ENCODE results near the gene AGBL4.

Gene AGBL4

GRCh38 chr1:48499211-48499735 is 1524.5 kb downstream of the AGBL4 start:
- H2BK120ac ChIP-seq (ENCODE audit: low read depth, low read length): no peak overlapping the region
- no peaks in the 10 kb centered on the region for H3K79me1 ChIP-seq (replicated peaks; ENCODE audit: low read length, poor library complexity, severe bottlenecking)
- no peak overlapping the region for H2AK5ac ChIP-seq (ENCODE audit: low read length, severe bottlenecking)
- H3K36me3 ChIP-seq (ENCODE audit: control insufficient read depth in 1 of 2, insufficient read depth in 2 of 2, low read depth in 1 of 2, low read length in 2 of 2): no peaks in the 10 kb centered on the region
- H3K9me3 ChIP-seq (ENCODE audit: control insufficient read depth, low read length): no peaks in the 10 kb centered on the region
- no peak overlapping the region for H3K4me2 ChIP-seq (ENCODE audit: low read length, poor library complexity, severe bottlenecking)
- H3K4me3 ChIP-seq (ENCODE audit: insufficient read depth in 1 of 2, low read depth in 1 of 2, low read length in 2 of 2): no peak overlapping the region
- WGBS: 74% methylated on average over 4 of the region's 8 CpGs
- H4K8ac ChIP-seq (ENCODE audit: low read length): no peak overlapping the region
- no peak overlapping the region for H3K14ac ChIP-seq (ENCODE audit: low read length in 2 of 2)
- H2BK15ac ChIP-seq (ENCODE audit: low read depth, poor library complexity, severe bottlenecking): no peak overlapping the region
- peaks cover 9% of the 10 kb centered on the region for H3K4me1 ChIP-seq (ENCODE audit: control insufficient read depth, insufficient read depth, low read depth, low read length)
- no peak overlapping the region for H2AFZ ChIP-seq (ENCODE audit: low read depth, low read length)
- no peak overlapping the region for H2BK12ac ChIP-seq (ENCODE audit: low read length in 2 of 2)
- H4K91ac ChIP-seq (ENCODE audit: low read length): no peak overlapping the region
- H3K27me3 ChIP-seq (ENCODE audit: control insufficient read depth in 1 of 2, insufficient read depth in 1 of 2, low read length in 2 of 2): no peaks in the 10 kb centered on the region
- no peak overlapping the region for H3K27ac ChIP-seq (ENCODE audit: low read length, poor library complexity, severe bottlenecking)
- H2BK5ac ChIP-seq (ENCODE audit: low read depth, low read length, poor library complexity, severe bottlenecking): no peak overlapping the region
- no peak overlapping the region for H3K4ac ChIP-seq (ENCODE audit: low read depth in 1 of 2, low read length in 2 of 2)
- H3K18ac ChIP-seq (ENCODE audit: low read depth in 1 of 2, low read length in 2 of 2): no peak overlapping the region
- H3K23ac ChIP-seq (ENCODE audit: low read length in 2 of 2): no peak overlapping the region
- H3K9ac ChIP-seq (ENCODE audit: low read length): no peak overlapping the region
- no peak for DNase-seq

GRCh38 chr1:48498096-48498791 is 1525.5 kb downstream of the AGBL4 start:
- H3K14ac ChIP-seq (ENCODE audit: low read length in 2 of 2): no peak overlapping the region
- no peaks in the 10 kb centered on the region for H3K9me3 ChIP-seq (ENCODE audit: control insufficient read depth, low read length)
- no peak overlapping the region for H4K91ac ChIP-seq (ENCODE audit: low read length)
- no peak overlapping the region for H2BK15ac ChIP-seq (ENCODE audit: low read depth, poor library complexity, severe bottlenecking)
- no peak overlapping the region for H2BK12ac ChIP-seq (ENCODE audit: low read length in 2 of 2)
- no peak overlapping the region for H2BK120ac ChIP-seq (ENCODE audit: low read depth, low read length)
- DNase-seq: peak; percentile 71
- 32% methylated on average over 14 of the region's 15 CpGs for WGBS
- H3K4me1 ChIP-seq (ENCODE audit: control insufficient read depth, insufficient read depth, low read depth, low read length): peaks cover 15% of the 10 kb centered on the region
- H3K27me3 ChIP-seq (ENCODE audit: control insufficient read depth in 1 of 2, insufficient read depth in 1 of 2, low read length in 2 of 2): no peaks in the 10 kb centered on the region
- no peaks in the 10 kb centered on the region for H3K36me3 ChIP-seq (ENCODE audit: control insufficient read depth in 1 of 2, insufficient read depth in 2 of 2, low read depth in 1 of 2, low read length in 2 of 2)
- no peak overlapping the region for H3K18ac ChIP-seq (ENCODE audit: low read depth in 1 of 2, low read length in 2 of 2)
- no peak overlapping the region for H2AK5ac ChIP-seq (ENCODE audit: low read length, severe bottlenecking)
- H3K9ac ChIP-seq (ENCODE audit: low read length): peak overlapping the region; percentile 31
- no peak overlapping the region for H4K8ac ChIP-seq (ENCODE audit: low read length)
- no peak overlapping the region for H2AFZ ChIP-seq (ENCODE audit: low read depth, low read length)
- H3K23ac ChIP-seq (ENCODE audit: low read length in 2 of 2): no peak overlapping the region
- H3K79me1 ChIP-seq (replicated peaks; ENCODE audit: low read length, poor library complexity, severe bottlenecking): no peaks in the 10 kb centered on the region
- no peak overlapping the region for H3K27ac ChIP-seq (ENCODE audit: low read length, poor library complexity, severe bottlenecking)
- no peak overlapping the region for H3K4me2 ChIP-seq (ENCODE audit: low read length, poor library complexity, severe bottlenecking)
- H2BK5ac ChIP-seq (ENCODE audit: low read depth, low read length, poor library complexity, severe bottlenecking): no peak overlapping the region
- H3K4me3 ChIP-seq (ENCODE audit: insufficient read depth in 1 of 2, low read depth in 1 of 2, low read length in 2 of 2): no peak overlapping the region
- H3K4ac ChIP-seq (ENCODE audit: low read depth in 1 of 2, low read length in 2 of 2): no peak overlapping the region

GRCh38 chr1:48495911-48496310 is 1527.8 kb downstream of the AGBL4 start:
- peak overlapping the region; percentile 33 for H2BK5ac ChIP-seq (ENCODE audit: low read depth, low read length, poor library complexity, severe bottlenecking)
- 81% methylated on average over 3 of the region's 3 CpGs for WGBS
- peaks cover 16% of the 10 kb centered on the region for H3K4me1 ChIP-seq (ENCODE audit: control insufficient read depth, insufficient read depth, low read depth, low read length)
- DNase-seq: no peak
- H3K9ac ChIP-seq (ENCODE audit: low read length): no peak overlapping the region
- H2AK5ac ChIP-seq (ENCODE audit: low read length, severe bottlenecking): peak overlapping the region; percentile 98
- no peaks in the 10 kb centered on the region for H3K9me3 ChIP-seq (ENCODE audit: control insufficient read depth, low read length)
- no peaks in the 10 kb centered on the region for H3K36me3 ChIP-seq (ENCODE audit: control insufficient read depth in 1 of 2, insufficient read depth in 2 of 2, low read depth in 1 of 2, low read length in 2 of 2)
- H2AFZ ChIP-seq (ENCODE audit: low read depth, low read length): no peak overlapping the region
- H3K79me1 ChIP-seq (replicated peaks; ENCODE audit: low read length, poor library complexity, severe bottlenecking): no peaks in the 10 kb centered on the region
- peak overlapping the region; percentile 38 to 78 for H2BK12ac ChIP-seq (ENCODE audit: low read length in 2 of 2)
- peak overlapping the region; percentile 11 for H4K91ac ChIP-seq (ENCODE audit: low read length)
- H3K4me3 ChIP-seq (ENCODE audit: insufficient read depth in 1 of 2, low read depth in 1 of 2, low read length in 2 of 2): no peak overlapping the region
- H4K8ac ChIP-seq (ENCODE audit: low read length): peak overlapping the region; percentile 36
- no peak overlapping the region for H3K23ac ChIP-seq (ENCODE audit: low read length in 2 of 2)
- no peak overlapping the region for H2BK120ac ChIP-seq (ENCODE audit: low read depth, low read length)
- H3K27me3 ChIP-seq (ENCODE audit: control insufficient read depth in 1 of 2, insufficient read depth in 1 of 2, low read length in 2 of 2): no peaks in the 10 kb centered on the region
- no peak overlapping the region for H3K27ac ChIP-seq (ENCODE audit: low read length, poor library complexity, severe bottlenecking)
- H3K18ac ChIP-seq (ENCODE audit: low read depth in 1 of 2, low read length in 2 of 2): peak overlapping the region; percentile 8 to 74
- H3K4me2 ChIP-seq (ENCODE audit: low read length, poor library complexity, severe bottlenecking): no peak overlapping the region
- H2BK15ac ChIP-seq (ENCODE audit: low read depth, poor library complexity, severe bottlenecking): no peak overlapping the region
- peak overlapping the region; percentile 17 to 31 for H3K4ac ChIP-seq (ENCODE audit: low read depth in 1 of 2, low read length in 2 of 2)
- H3K14ac ChIP-seq (ENCODE audit: low read length in 2 of 2): no peak overlapping the region

GRCh38 chr1:48495166-48495565 is 1528.6 kb downstream of the AGBL4 start:
- H3K27ac ChIP-seq (ENCODE audit: low read length, poor library complexity, severe bottlenecking): peak overlapping the region; percentile 7
- H3K18ac ChIP-seq (ENCODE audit: low read depth in 1 of 2, low read length in 2 of 2): no peak overlapping the region

More at GRCh38 chr1:48495166-48495565, 1528.6 kb downstream of the AGBL4 start:
- peaks cover 16% of the 10 kb centered on the region for H3K4me1 ChIP-seq (ENCODE audit: control insufficient read depth, insufficient read depth, low read depth, low read length)
- H3K4ac ChIP-seq (ENCODE audit: low read depth in 1 of 2, low read length in 2 of 2): no peak overlapping the region
- no peaks in the 10 kb centered on the region for H3K9me3 ChIP-seq (ENCODE audit: control insufficient read depth, low read length)
- H3K4me2 ChIP-seq (ENCODE audit: low read length, poor library complexity, severe bottlenecking): no peak overlapping the region
- no peak overlapping the region for H4K91ac ChIP-seq (ENCODE audit: low read length)
- no peak overlapping the region for H2BK15ac ChIP-seq (ENCODE audit: low read depth, poor library complexity, severe bottlenecking)
- H3K36me3 ChIP-seq (ENCODE audit: control insufficient read depth in 1 of 2, insufficient read depth in 2 of 2, low read depth in 1 of 2, low read length in 2 of 2): no peaks in the 10 kb centered on the region
- no peak for DNase-seq
- no peak overlapping the region for H2BK5ac ChIP-seq (ENCODE audit: low read depth, low read length, poor library complexity, severe bottlenecking)
- no peak overlapping the region for H2BK12ac ChIP-seq (ENCODE audit: low read length in 2 of 2)
- H2BK120ac ChIP-seq (ENCODE audit: low read depth, low read length): peak overlapping the region; percentile 3
- 74% methylated on average over 1 of the region's 1 CpG for WGBS
- peak overlapping the region; percentile 31 for H2AK5ac ChIP-seq (ENCODE audit: low read length, severe bottlenecking)
- H3K4me3 ChIP-seq (ENCODE audit: insufficient read depth in 1 of 2, low read depth in 1 of 2, low read length in 2 of 2): no peak overlapping the region
- H2AFZ ChIP-seq (ENCODE audit: low read depth, low read length): no peak overlapping the region
- H3K23ac ChIP-seq (ENCODE audit: low read length in 2 of 2): no peak overlapping the region
- H3K27me3 ChIP-seq (ENCODE audit: control insufficient read depth in 1 of 2, insufficient read depth in 1 of 2, low read length in 2 of 2): no peaks in the 10 kb centered on the region
- no peak overlapping the region for H3K9ac ChIP-seq (ENCODE audit: low read length)
- H3K79me1 ChIP-seq (replicated peaks; ENCODE audit: low read length, poor library complexity, severe bottlenecking): no peaks in the 10 kb centered on the region
- H3K14ac ChIP-seq (ENCODE audit: low read length in 2 of 2): no peak overlapping the region
- H4K8ac ChIP-seq (ENCODE audit: low read length): no peak overlapping the region

All from mesenchymal stem cell (in vitro differentiated cells and primary cell).